Ramos (cell line): ENCODE data around the gene ERO1A.

Experiments
- in situ Hi-C: fragments of 300-500 bp; cut with MboI; formaldehyde crosslinking; loops from one replicate; pipeline ENCODE4 v1.14.3; 2022; ENCODE audit warnings: low sequenced_read_pairs; ENCODE audit not compliant: unreplicated experiment

The ERO1A gene

GRCh38 chr14:52609445-52610044 is 85.8 kb downstream of the ERO1A start:
- in situ Hi-C loops = no loop called here

GRCh38 chr14:52607061-52607460 is 88.3 kb downstream of the ERO1A start:
- in situ Hi-C loops = no loop called here

- in situ Hi-C loops = no loop called here
Observed at GRCh38 chr14:52602131-52602530, 93.2 kb downstream of the ERO1A start.

- in situ Hi-C loops = no loop called here
Observed at GRCh38 chr14:52599974-52600373, 95.4 kb downstream of the ERO1A start.

GRCh38 chr14:52598568-52598967 is 96.8 kb downstream of the ERO1A start:
- in situ Hi-C loops = no loop called here

- in situ Hi-C loops = no loop called here
Observed at GRCh38 chr14:52596861-52597260, 98.5 kb downstream of the ERO1A start.

GRCh38 chr14:52596320-52596719 is 99.0 kb downstream of the ERO1A start:
- in situ Hi-C loops = no loop called here

- in situ Hi-C loops = no loop called here
Observed at GRCh38 chr14:52590318-52590717, 105.0 kb downstream of the ERO1A start.
